Lung (tissue), 12 donors: ENCODE measurements around the gene ARPC4. TPM values are rescaled to one million over a fixed set of nuclear protein-coding genes. Genes with fewer than 3 reads are reported as not detected.

Source experiments
- ATAC-seq: fragments of 200-7000 bp; cut with Tn5 transposase; one replicate; pipeline ENCODE4 v1.9.1; 2020; ENCODE audit warnings: moderate number of reproducible peaks; ENCODE audit not compliant: insufficient read depth, low FRiP score
- DNase-seq, 3 donors: peaks; one replicate each; pipeline ENCODE4 v3.0.0-alpha.2; 2013 to 2017
- H3K27ac ChIP-seq, 2 donors: one replicate each; pipeline ENCODE4 v1.5.1; 2013; ENCODE audit warnings: mild to moderate bottlenecking in 2 of 2, moderate library complexity in 2 of 2, control low read depth in 1 of 2, inconsistent platforms in 1 of 2, low read depth in 1 of 2, low read length in 1 of 2
- H3K27me3 ChIP-seq, 3 donors: one replicate each; pipeline ENCODE4 v1.5.1; 2013; ENCODE audit warnings: low read length in 2 of 3; ENCODE audit not compliant: control insufficient read depth in 3 of 3, insufficient read depth in 3 of 3
- H3K36me3 ChIP-seq, 4 donors: one replicate each; pipeline ENCODE4 v1.5.1; 2013; ENCODE audit warnings: low read length in 4 of 4, mild to moderate bottlenecking in 1 of 4, moderate library complexity in 1 of 4; ENCODE audit not compliant: control insufficient read depth in 4 of 4, insufficient read depth in 4 of 4
- H3K4me1 ChIP-seq, 5 donors: one replicate each; pipeline ENCODE4 v1.5.1; 2013; ENCODE audit warnings: low read length in 5 of 5, mild to moderate bottlenecking in 2 of 5, moderate library complexity in 1 of 5; ENCODE audit not compliant: control insufficient read depth in 5 of 5, insufficient read depth in 5 of 5
- H3K4me3 ChIP-seq: one replicate; pipeline ENCODE4 v1.5.1; 2013; ENCODE audit warnings: mild to moderate bottlenecking, control low read depth, moderate library complexity
- H3K9ac ChIP-seq, 2 donors: one replicate each; pipeline ENCODE4 v1.5.1; 2013; ENCODE audit warnings: low read length in 2 of 2, control low read depth in 1 of 2; ENCODE audit not compliant: insufficient read depth in 1 of 2
- H3K9me3 ChIP-seq, 4 donors: one replicate each; pipeline ENCODE4 v1.5.1; 2013; ENCODE audit warnings: low read length in 3 of 4, mild to moderate bottlenecking in 1 of 4, moderate library complexity in 1 of 4; ENCODE audit not compliant: control insufficient read depth in 4 of 4, insufficient read depth in 3 of 4
- WGBS, 2 donors: extraction: QIAGEN DNeasy Blood & Tissue Kit; methylation state at CpG; one replicate each; pipeline ENCODE4 v1.1.7; 2013; 5-methylcytosine and 5-hydroxymethylcytosine counted together
- polyA plus RNA-seq, 2 donors: library from polyadenylated mRNA; stranded (reverse); fragments of 200-250 nt; gene quantifications; one replicate each; pipeline ENCODE4 v1.2.1, GENCODE V29; 2013
- total RNA-seq, 2 donors: library from RNA; depleted of rRNA in 1 of 2; stranded (reverse); fragments of >200 nt in 1 of 2; gene quantifications; one replicate each; pipeline ENCODE4 v1.2.1, GENCODE V29; 2014 to 2021
- TF ChIP-seq, protein P1 (sequence below): IDR thresholded peaks from 2 replicates; pipeline ENCODE4 v1.5.1; 2012; ENCODE audit warnings: mild to moderate bottlenecking; ENCODE audit errors: control extremely low read depth, extremely low read depth
- donor health status: control.
- donor health status: control.
- donor health status: Bipolar disorder and iron deficiency.
- donor health status: healthy.
- donor health status: DM: yes; HTN: yes; CAD: no.

ARPC4 gene
- total and polyA plus RNA-seq, 4 donors, result 74.9 to 239 (median 129) TPM

DNA sequence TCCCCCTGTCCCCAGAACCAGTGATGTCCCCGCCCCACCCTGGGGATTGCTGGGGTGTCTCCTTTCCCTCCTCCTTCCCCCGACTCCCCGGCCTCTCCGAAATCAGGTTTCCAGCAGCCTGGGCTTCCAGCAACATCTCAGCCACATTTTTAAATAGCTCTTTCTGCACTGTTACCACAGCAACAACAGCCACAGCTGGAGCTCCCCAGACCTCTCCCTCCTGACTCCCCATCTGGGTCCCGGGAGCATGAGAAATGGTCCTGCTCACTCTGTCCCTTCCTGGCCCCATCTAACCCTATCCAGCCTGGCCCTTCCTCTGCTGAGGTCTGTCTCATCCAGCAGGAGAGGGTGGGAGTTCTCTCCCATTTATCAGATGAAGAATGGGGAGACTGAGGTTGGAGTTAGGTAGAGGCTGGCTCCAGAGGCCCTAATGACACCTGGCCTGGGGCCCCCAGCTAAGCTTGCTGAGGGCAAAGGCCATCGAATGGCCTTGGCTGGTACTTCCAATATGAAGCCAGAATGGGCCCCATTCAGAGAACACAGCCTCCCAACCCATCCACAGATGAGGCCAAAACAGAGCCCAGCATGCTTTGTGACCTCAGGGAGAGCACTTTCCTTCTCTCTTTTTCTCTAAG, 24.6 kb upstream of the ARPC4 start:
- no peak overlapping the region for H3K4me3 ChIP-seq
- ATAC-seq, result no peak

DNA sequence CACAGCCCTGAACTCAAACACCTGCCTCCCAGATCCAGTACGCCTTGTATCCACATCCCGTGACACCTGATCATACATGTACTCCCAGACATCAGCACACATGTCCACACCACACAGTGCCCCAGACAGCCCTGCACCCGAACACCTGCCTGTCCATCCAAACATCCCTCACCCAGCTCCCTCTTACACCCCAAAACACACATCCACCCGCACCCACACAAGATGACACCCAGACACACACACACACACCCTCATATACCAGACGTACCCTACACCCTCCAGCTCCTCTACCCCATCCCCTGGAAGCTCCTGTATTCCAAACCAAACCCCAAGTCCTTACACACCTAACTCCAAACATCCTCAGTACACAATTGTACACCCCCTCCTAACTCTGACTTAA, 23.9 kb upstream of the ARPC4 start:
- Histone ChIP-seq H3K4me1 (peaks cover 0 to 31% (median 5%) of the 10 kb centered on the region in 5 donors), H3K27ac (peak overlapping the region in 1 of 2 donors; percentile 87), H3K4me3 (peak overlapping the region; percentile 66), H3K9me3 (no peaks in the 10 kb centered on the region), H3K36me3 (peaks cover 0 to 7% (median 6%) of the 10 kb centered on the region in 4 donors), H3K9ac (peak overlapping the region in 1 of 2 donors; percentile 54), H3K27me3 (no peaks in the 10 kb centered on the region)
- DNase-seq (no peak), ATAC-seq (no peak)
- WGBS, 2 donors, result 74 to 85% methylated on average over 5 of the region's 5 CpGs
- TF ChIP-seq, protein P1, sequence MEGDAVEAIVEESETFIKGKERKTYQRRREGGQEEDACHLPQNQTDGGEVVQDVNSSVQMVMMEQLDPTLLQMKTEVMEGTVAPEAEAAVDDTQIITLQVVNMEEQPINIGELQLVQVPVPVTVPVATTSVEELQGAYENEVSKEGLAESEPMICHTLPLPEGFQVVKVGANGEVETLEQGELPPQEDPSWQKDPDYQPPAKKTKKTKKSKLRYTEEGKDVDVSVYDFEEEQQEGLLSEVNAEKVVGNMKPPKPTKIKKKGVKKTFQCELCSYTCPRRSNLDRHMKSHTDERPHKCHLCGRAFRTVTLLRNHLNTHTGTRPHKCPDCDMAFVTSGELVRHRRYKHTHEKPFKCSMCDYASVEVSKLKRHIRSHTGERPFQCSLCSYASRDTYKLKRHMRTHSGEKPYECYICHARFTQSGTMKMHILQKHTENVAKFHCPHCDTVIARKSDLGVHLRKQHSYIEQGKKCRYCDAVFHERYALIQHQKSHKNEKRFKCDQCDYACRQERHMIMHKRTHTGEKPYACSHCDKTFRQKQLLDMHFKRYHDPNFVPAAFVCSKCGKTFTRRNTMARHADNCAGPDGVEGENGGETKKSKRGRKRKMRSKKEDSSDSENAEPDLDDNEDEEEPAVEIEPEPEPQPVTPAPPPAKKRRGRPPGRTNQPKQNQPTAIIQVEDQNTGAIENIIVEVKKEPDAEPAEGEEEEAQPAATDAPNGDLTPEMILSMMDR, result no peak

More for the DNA sequence above, 24.6 kb upstream of the ARPC4 start:
- Histone ChIP-seq H3K27ac (peak overlapping the region in 1 of 2 donors; percentile 35), H3K9ac (no peak overlapping the region), H3K4me1 (peaks cover 0 to 31% (median 5%) of the 10 kb centered on the region in 5 donors), H3K36me3 (peaks cover 0 to 11% (median 6%) of the 10 kb centered on the region in 4 donors), H3K9me3 (no peaks in the 10 kb centered on the region), H3K27me3 (no peaks in the 10 kb centered on the region)
- TF ChIP-seq, protein P1, result no peak
- no peak for DNase-seq
- 74 to 86% methylated on average over 6 of the region's 6 CpGs for WGBS, 2 donors

DNA sequence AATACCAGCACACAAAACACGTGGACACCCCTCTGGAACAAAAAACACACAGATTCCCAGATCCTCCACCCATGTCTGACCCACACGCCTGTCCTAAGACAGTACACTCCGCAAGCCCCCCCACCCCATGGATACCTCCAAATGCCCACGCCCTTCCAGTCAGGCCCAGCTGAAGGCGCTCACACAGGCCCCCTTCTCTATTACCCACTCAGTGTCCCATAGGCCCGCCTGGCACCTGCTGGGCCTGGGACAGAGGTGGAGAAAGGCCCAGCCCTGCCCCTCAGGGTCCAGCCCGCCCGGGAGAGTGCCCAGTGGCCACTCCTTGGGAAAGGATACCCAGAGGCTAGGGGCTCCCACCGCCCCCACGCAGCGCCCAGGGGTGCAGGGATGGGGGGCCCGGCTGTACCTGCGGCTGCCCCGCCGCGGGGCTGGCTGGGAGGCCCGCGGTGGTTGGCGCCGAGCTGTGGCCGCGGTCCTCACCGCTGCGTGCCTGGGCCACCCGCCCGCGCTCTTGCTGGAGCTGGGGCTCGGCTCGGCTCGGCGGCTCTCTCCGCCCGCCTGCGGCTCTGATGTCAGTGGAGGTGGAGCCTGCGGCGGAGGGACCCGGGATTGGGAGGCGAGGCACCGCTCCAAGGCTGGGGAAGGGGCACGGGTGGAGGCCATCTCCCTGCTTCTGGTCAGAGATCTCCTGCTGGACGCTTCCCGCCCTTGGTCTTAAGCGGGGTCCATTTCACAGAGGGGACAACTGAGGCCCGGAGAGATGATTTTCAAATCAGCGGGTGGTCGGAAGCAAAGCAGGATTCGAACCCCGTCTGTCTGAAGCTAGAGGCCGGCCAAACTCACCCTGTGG, 23.2 kb upstream of the ARPC4 start, which contains the start of gene CAMK1:
Gene CAMK1 (minus strand): TSS at position 522 of the 850 bp plus-strand sequence. CDS start 2,198 bp downstream, outside the sequence.
- peak within 1 kb of the TSS; percentile 46 to 54 for H3K9ac ChIP-seq
- TF ChIP-seq, protein P1, result no peak
- H3K9me3 ChIP-seq, result no peaks in the 10 kb centered on the region
- H3K4me3 ChIP-seq, result peak within 1 kb of the TSS; percentile 66
- peaks cover 0 to 7% (median 6%) of the 10 kb centered on the region in 4 donors for H3K36me3 ChIP-seq
- ATAC-seq, result peak; percentile 94
- peaks cover 0 to 31% (median 5%) of the 10 kb centered on the region in 5 donors for H3K4me1 ChIP-seq
- H3K27ac ChIP-seq, result peak within 1 kb of the TSS; percentile 57 to 87
- DNase-seq, result peak; percentile 85 to 89 (median 88)
- H3K27me3 ChIP-seq, result no peaks in the 10 kb centered on the region
- WGBS, 2 donors, result 6 to 13% methylated on average over 43 to 49 of the region's 49 CpGs
